Measurements from ENCODE around the gene TRAM2. TPM values are rescaled to one million over a fixed set of nuclear protein-coding genes. Genes with fewer than 3 reads are reported as not detected.

Gene TRAM2
- total and polyA plus RNA-seq, 3 donors from 2014 or later = 21.1 to 34.7 (median 26.1) TPM

GRCh38 chr6:52584203-52584602, 7.3 kb upstream of the TRAM2 start:
- TF ChIP-seq, protein P1, sequence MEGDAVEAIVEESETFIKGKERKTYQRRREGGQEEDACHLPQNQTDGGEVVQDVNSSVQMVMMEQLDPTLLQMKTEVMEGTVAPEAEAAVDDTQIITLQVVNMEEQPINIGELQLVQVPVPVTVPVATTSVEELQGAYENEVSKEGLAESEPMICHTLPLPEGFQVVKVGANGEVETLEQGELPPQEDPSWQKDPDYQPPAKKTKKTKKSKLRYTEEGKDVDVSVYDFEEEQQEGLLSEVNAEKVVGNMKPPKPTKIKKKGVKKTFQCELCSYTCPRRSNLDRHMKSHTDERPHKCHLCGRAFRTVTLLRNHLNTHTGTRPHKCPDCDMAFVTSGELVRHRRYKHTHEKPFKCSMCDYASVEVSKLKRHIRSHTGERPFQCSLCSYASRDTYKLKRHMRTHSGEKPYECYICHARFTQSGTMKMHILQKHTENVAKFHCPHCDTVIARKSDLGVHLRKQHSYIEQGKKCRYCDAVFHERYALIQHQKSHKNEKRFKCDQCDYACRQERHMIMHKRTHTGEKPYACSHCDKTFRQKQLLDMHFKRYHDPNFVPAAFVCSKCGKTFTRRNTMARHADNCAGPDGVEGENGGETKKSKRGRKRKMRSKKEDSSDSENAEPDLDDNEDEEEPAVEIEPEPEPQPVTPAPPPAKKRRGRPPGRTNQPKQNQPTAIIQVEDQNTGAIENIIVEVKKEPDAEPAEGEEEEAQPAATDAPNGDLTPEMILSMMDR (IDR thresholded peaks at IDR 0.05) = no peak
- no peak for TF ChIP-seq POLR2A (IDR thresholded peaks at IDR 0.05)
- 94 to 98% methylated on average over 3 of the region's 3 CpGs for WGBS, 2 donors
- intact Hi-C loops (cut with DNase I; ENCODE audit: low total_unique reads) = no loop called here
- H3K4me1 ChIP-seq = no peaks in the 10 kb centered on the region
- no peak for DNase-seq
- H3K27me3 ChIP-seq = no peaks in the 10 kb centered on the region
- H3K36me3 ChIP-seq (ENCODE audit: low read depth, missing control alignments) = no peaks in the 10 kb centered on the region
- H3K27ac ChIP-seq = no peak overlapping the region
- H3K4me3 ChIP-seq = no peak overlapping the region
- no peaks in the 10 kb centered on the region for H3K9me3 ChIP-seq

- Histone ChIP-seq H3K9me3 (no peaks in the 10 kb centered on the region), H3K36me3 (ENCODE audit: low read depth, missing control alignments) (no peaks in the 10 kb centered on the region), H3K4me1 (no peaks in the 10 kb centered on the region), H3K4me3 (no peak overlapping the region), H3K27me3 (no peaks in the 10 kb centered on the region), H3K27ac (no peak overlapping the region)
- no peak for DNase-seq
- WGBS, 2 donors = 92 to 96% methylated on average over 6 of the region's 6 CpGs
- TF ChIP-seq, protein P1 (IDR thresholded peaks at IDR 0.05) = no peak
- TF ChIP-seq POLR2A (IDR thresholded peaks at IDR 0.05) = no peak
- intact Hi-C loops (cut with DNase I; ENCODE audit: low total_unique reads) = no loop called here
These were observed 6.1 kb upstream of the TRAM2 start for GRCh38 chr6:52582996-52583395.

DNA sequence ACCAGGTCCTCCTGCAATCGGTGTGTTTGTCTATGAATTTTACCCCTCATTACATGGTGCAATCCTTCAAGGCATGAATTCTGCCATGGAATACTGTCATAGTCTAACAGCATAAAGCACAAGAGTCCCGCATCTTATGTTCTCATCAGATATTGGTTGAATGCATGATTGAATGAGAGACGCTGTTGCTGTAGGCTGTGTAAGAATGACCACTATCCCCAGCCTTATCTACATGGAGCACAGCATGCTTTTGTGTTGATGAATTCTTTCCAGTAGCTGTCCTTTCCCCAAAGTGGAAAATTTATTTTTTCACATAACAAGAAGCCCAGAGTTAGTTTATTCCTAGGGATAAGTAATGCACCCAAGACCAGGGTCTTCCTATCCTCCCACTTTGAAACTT, 5.6 kb upstream of the TRAM2 start:
- Histone ChIP-seq H3K36me3 (ENCODE audit: low read depth, missing control alignments) (no peaks in the 10 kb centered on the region), H3K27ac (no peak overlapping the region), H3K4me1 (no peaks in the 10 kb centered on the region), H3K9me3 (no peaks in the 10 kb centered on the region), H3K27me3 (no peaks in the 10 kb centered on the region), H3K4me3 (no peak overlapping the region)
- intact Hi-C loops (cut with DNase I; ENCODE audit: low total_unique reads) = no loop called here
- DNase-seq = no peak
- no peak for TF ChIP-seq POLR2A (IDR thresholded peaks at IDR 0.05)
- 87 to 98% methylated on average over 3 of the region's 3 CpGs for WGBS, 2 donors

GRCh38 chr6:52580905-52581304, 4.0 kb upstream of the TRAM2 start:
- intact Hi-C loops (cut with DNase I; ENCODE audit: low total_unique reads) = no loop called here
- no peak for TF ChIP-seq POLR2A (IDR thresholded peaks at IDR 0.05)
- TF ChIP-seq, protein P1 (IDR thresholded peaks at IDR 0.05) = no peak
- 90 to 95% methylated on average over 7 of the region's 7 CpGs for WGBS, 2 donors

DNA sequence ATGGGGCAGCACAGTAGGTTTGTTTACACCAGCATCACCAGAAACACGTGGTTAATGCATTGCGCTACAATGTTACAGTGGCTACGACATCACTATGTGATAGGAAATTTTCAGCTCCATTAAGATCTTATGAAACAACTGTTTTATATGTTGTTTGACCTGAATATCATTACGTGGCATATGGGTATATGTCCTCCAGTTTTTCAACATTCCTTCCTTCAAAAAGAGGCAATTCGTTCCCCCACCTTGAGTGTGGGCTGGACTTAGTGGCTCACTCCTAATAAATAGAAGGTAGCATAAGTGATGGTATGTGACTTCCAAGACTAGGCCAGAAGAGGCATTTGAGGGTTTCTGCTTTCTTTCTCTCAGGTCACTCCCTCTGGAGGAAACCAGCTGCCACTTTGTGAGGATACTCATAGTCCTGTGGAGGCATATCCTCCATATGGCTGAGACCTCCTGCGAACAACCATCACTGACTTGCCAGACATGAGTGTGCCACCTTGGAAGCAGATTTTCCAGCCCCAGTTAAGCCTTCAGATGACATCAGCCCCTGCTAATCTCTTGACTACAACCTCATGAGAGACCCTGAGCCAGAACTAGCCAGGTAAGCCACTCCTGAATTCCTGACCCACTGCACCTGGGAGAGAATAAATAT, 2.3 kb upstream of the TRAM2 start:
- 81 to 87% methylated on average over 6 of the region's 6 CpGs for WGBS, 2 donors

More at GRCh38 chr6:52580905-52581304, 4.0 kb upstream of the TRAM2 start:
- H3K9me3 ChIP-seq = no peaks in the 10 kb centered on the region
- H3K4me1 ChIP-seq = peaks cover 1% of the 10 kb centered on the region
- H3K36me3 ChIP-seq (ENCODE audit: low read depth, missing control alignments) = no peaks in the 10 kb centered on the region
- no peak overlapping the region for H3K27ac ChIP-seq
- DNase-seq = no peak
- H3K27me3 ChIP-seq = no peaks in the 10 kb centered on the region
- H3K4me3 ChIP-seq = no peak overlapping the region

More for the DNA sequence above, 2.3 kb upstream of the TRAM2 start:
- H3K36me3 ChIP-seq (ENCODE audit: low read depth, missing control alignments) = no peaks in the 10 kb centered on the region
- intact Hi-C loops (cut with DNase I; ENCODE audit: low total_unique reads) = loop anchor here (10.0 kb wide), 2 partner anchors 64 to 154 kb away; partner anchors contain the start of gene EFHC1
- peaks cover 19% of the 10 kb centered on the region for H3K4me1 ChIP-seq
- no peak for DNase-seq
- H3K27me3 ChIP-seq = no peaks in the 10 kb centered on the region
- no peak overlapping the region for H3K27ac ChIP-seq
- no peaks in the 10 kb centered on the region for H3K9me3 ChIP-seq
- TF ChIP-seq, protein P1 (IDR thresholded peaks at IDR 0.05) = no peak
- no peak for TF ChIP-seq POLR2A (IDR thresholded peaks at IDR 0.05)
- no peak overlapping the region for H3K4me3 ChIP-seq

Measured in testis (tissue), 3 donors.